Ammon's horn (tissue), 1 donor: ENCODE results near the gene MYO18B.
A peak's percentile ranks its signal among the peaks of the same experiment; 100 is the strongest.

Experiments
- DNase-seq: peaks from one replicate; pipeline ENCODE4 v3.0.0-alpha.2; 2016; ENCODE audit warnings: low spot score

Gene MYO18B

DNA sequence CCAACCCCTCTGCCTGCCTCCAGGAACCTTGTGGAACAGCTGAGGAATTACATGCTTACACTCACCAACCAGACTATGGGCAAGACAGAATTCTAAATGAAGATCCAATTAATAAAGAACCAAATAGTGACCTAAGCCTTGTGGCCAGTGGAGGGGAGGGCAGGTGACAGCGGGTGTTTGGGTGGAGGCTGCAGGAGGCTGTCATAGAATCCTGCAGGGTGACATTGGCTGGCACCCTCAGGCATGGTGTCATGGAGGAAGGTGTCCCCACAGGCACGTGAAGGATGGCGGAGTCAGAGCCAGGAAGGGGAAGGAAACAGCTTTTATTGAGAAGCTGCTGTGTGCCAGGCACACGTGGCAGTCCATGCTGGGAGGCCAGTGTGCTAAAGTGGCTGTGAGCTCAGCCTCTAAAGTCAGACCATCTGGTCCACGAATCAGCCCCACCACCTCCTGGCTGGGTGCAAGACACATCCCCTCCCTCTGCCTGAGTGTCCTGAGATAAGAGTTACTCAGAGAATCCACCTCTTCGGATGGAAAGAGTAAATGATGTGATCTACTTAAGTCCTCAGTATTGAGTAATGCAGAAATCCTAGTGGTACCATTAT lies 8.7 kb downstream of the MYO18B start:
- no peak for DNase-seq

DNA sequence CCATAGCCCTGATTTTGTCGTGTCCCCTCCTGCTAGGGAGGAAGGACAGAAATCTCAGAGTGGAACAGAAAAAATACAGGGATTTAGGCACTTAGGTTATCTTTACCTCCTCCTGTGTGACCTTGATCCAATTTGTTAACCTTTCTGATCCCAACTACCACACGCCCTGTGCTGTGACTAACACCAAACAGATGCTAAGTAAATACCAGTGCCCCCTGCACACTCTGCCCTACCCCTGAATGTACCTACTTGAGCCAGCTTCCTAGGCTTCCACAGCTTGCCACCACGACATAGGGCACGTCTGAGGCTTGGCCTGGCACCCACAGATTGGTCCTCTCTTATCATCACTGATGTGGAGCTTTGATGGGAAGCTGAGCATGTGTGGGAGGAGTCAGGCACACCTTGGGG lies 9.2 kb downstream of the MYO18B start:
- DNase-seq = no peak

DNA sequence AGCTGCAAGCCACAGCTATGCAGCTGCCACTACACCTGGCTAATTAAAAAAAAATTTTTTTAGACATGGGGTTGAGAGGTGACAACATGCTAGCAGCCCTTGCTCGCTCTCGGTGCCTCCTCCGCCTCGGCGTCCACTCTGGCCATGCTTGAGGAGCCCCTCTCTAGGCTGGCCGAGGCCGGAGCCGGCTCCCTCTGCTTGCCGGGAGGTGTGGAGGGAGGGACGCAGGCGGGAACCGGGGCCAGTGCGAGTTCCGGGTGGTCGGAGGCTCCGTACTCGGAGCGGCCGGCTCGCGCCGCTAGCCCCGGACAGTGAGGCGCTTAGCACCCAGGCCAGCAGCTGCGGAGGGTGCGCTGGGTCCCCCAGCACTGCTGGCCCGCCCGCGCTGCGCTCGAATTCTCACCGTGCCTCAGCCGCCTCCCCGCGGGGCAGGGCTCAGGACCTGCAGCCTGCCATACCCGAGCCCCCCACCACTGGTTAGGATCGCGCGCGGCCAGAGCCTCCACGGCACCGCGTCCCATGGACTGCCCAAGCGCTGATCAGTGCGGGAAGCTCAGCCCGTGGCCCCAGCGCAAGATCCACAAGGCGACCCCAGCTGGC lies 10.7 kb downstream of the MYO18B start:
- no peak for DNase-seq

DNA sequence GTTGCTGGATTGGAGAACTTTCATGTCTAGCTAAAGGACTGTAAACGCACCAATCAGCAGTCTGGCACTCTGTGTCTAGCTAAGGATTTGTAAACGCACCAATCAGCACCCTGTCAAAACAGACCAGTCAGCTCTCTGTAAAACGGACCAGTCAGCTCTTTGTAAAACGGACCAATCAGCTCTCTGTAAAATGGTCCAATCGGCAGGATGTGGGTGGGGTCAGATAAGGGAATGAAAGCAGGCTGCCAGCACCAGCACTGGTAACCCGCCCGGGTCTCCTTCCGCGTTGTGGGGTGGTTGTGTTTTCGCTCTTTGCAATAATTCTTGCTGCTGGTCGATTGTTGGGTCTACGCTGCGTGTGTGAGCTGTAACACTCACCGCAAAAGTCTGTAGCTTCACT lies 11.3 kb downstream of the MYO18B start:
- DNase-seq = no peak

DNA sequence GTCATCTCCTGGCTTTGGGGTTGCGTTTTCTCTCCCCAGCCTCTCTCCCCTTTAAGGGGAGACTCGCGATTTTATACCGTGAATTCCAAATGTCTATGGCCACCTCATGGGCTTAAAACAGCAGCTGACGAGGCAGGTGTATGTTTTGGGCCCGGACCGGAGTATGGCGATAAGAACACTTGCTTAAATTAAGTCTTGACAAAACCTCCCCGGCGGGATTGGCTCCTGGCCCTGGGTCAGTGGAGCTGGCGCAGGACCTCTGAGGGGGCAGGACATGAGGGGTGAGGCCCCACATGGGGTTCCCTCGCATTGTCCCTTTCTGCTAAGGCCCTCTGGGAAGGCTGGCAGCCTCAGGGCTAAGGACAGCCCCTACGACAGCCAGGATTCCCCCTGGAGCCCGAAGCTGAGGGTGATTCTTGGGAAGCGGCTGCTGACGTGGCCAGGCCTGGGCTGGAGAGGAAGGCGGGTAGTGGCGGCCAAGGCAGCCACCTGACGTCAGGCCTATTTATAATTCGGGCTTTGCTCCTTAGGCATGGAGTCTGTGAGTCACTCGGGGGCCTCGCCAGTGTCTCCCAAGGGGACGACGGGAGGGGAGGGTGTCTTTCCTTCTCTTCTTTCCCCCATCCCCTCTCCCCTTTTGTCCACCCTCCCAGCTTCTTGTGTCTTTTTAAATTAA lies 12.7 kb downstream of the MYO18B start:
- no peak for DNase-seq

DNA sequence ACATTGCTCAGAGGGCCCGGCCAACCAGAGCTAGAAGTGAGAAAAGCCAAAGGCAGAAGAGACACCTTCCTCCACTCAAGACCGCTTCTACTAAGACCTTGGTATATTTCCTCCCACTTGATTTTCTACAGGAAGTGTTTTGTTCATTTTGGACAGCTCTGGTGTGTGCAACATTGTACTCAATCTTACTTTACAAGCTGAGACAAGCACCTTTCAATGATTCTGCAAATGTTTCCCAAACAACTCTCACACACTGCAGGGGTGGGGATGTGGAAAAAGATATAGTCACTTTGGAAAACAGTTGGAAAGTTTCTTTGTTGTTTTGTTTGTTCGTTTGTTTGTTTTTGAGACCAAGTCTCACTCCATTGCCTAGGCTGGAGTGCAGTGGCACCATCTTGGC lies 15.7 kb downstream of the MYO18B start:
- DNase-seq = no peak

DNA sequence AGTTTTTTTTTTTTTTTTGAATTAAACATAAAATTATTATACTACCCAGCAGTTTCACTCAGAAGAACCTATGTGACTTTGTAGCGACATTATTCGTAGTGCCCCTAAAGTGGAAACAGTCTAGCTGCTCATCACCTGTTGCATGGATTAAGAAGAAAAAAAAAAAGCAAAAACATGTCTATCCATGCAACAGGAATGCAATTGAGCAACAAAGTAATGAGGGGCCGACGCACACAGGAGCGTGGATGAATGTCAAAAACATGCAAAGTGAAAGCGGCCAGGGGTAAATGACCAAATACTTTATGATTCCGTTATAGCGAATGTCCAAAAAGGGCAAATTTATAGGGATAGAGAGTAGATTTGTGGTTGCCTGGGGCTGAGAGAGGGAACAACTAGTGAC lies 16.3 kb downstream of the MYO18B start:
- DNase-seq = no peak

DNA sequence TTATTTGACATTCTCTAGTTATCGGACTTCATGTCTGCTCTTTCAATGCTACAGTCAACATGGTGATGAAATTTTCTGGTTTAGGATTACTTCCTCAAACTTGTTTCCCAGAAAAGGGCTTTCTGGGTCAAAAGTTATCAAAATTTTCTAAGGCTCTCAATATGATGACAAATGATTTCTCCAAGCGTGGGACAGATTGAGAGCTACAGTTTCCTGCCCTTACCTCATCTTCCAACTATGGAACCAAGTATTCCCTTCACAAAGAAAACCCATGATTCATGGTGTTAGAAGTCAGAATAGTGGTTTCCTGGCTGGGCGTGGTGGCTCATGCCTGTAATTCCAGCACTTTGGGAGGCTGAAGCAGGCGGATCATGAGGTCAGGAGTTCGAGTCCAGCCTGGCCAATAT lies 17.8 kb downstream of the MYO18B start:
- DNase-seq = no peak

DNA sequence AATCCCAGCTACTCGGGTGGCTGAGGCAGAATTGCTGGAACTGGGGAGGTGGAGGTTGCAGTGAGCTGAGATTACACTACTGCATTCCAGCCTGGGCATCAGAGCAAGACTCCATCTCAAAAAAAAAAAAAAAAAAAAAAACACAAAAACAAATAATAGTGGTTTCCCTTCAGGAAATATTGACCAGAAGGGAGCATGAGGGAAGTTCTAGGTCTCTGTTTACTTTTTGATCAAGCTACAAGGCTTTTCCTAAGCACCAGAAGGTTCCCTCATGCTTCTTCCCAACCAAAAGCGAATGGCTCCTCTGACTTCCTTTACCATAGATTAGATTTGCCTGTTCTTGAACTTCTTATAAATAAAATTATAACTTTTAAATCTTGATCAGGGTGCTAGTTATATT lies 18.3 kb downstream of the MYO18B start:
- DNase-seq = no peak

DNA sequence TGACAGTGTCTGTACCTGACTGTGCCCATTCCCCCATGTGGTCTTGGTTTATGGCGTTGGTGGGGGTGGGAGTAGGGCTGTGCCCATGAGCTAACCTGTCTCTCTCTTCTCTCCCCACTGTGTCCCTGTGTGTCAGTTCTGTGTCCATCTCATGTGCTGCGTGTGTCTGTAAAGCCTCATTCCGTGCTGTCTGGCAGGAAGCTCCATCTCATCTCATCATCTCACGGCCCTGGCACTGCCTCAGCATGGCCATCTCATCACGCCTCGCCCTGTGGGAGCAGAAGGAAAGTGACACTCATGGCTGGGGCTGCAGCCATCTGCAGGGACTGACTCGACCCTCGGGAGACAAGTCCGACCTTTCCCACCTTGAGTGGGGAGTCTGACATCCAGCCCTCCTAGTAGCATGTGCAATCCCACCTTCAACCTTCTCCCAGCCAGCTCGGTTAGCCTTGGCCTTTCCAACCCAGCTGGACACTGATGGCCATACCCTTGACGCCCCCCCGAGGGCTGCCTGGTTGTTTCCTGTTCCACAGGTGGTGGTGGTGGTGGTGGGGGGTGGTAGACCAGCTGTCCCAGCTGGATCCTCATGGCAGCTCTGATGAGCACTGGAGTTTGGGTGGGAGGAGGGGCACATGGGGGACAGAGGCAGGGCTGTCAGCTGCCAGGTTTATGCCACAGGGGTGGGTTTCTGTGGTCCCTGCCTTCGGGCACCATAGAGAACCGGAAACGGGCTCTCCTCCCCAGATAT lies 19.0 kb downstream of the MYO18B start:
- DNase-seq = no peak

DNA sequence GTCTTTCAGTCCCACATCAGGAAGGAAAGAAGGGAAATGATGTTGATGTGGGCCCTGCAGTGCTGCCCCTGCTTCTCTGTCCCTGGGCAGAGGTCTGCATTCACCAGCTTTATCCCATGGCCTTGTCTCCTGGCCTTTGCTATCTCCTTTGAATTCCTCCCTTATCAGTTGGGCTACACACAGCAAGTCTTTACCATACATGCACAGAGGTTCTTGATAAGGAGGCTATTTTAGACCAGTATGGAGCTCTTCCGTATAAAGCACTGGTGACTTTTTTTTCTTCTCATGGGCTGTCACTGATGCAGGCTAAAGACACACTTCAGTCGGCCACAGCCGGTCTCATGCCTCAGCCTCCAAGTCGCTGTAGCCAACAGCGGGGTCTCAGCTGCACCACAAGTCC lies 20.2 kb downstream of the MYO18B start:
- DNase-seq = no peak

DNA sequence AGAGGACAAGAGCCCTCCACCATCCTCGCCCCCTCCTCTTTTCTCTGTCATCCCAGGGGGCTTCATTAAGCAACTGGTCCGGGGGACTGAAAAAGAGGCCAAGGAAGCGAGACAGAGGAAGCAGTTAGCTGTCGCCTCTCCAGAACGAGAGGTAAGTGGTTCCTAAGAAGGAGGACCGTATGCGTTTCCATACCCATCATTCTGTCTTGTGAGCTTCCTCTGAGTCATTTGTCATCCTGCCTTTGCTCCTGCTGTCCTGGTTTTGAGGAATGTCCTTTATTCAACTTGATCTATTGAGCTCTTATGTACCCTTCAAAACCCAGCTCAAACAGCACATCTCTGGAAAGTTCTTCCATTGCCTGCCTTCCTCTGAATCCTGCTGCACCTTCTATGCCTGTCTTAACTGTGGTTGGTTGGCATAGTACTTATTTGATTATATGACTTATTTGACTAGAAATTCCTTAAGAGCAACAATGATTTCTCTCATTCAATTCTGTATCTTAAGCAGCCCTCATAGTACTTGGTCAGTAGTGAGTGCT lies 21.3 kb downstream of the MYO18B start:
- DNase-seq = no peak

DNA sequence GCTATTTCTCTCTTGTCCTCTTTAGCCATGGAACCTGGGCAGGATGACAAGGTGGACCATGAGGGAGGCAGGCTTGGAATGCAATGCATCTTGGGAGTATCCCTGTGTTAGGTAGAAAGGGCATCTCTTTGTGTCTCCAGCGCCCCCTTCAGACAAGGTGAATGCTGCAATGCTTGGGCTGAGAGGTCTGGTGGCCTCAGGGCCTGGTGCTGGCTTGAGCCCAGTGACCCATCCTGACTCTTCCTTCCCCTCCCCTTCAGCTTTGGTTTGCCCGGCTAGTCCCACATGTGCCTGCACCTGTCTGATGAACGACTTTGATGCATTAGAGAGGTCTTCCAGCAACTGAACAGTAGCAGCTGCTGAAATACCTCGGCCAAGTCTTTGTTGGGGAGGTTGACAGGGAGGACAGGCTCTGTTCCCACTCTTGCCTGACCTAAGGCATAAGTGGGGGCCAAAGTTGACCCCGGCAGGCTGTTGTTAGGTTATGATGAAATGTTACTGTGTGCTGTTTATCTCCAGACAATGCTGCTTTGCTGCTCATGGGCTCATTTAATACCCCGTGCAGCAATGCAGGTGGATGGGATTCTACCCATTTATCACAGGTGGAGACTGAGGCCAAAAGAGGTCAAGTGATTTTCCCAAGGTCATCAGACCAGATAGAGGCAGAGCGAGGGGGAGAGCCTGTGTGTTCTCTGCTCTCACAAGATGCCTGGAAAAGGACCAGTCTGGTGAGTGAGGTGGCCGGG lies 22.5 kb downstream of the MYO18B start:
- no peak for DNase-seq

DNA sequence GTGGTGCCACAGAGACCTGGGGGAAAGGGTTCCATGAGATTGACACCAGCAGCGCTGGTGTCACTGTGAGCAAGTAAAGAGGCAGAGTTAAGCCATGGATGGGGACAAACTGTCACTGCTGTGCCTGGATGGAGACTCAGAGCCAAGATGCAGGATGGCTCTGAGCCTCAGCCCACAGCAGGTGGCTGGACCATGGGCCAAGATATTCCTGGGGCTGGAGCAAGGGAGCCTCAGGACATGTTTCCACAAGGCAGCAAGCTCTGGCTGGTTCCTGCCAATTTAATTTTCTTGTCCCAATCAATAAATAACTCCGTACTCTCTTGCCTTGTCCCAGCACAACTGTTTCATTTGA lies 23.0 kb downstream of the MYO18B start:
- no peak for DNase-seq

DNA sequence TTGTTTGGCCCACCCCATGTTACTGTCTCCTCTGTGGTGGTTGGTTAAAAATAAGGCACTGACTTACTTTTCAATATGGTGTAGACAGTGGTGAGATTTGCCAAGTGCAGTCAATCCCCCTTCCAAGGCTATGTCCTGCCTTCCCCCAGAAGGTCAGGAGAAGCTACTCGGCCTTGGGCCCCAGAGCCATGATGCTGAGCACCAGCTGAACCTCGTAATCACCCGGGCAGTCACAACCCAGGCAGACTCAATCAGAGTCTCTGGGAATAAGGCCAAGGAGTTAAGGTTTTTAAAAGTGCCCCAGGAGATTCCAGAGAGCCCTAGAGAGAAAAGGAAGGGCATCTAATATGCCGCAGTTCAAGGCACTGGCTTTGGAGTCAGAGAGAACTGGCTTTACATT lies 23.8 kb downstream of the MYO18B start:
- DNase-seq = no peak

DNA sequence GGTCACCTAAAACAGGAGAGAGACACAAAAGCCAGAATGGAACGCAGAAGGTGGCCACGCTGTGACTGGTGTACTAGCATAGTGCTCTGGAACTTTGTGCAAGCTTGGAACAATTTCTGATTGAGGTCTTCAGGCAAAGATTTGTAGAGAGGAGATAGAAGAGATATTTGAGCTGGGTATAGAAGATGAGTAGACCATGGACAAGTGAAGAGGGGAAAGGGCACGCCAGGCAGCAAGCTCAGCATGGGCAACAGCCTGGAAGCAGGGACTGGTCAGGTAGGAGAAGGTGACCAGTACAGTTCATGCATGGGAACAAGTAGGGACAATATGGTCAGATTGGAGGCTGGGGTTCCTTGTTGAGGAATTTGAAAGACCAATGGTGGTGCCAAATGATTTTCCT lies 24.4 kb downstream of the MYO18B start:
- no peak for DNase-seq

DNA sequence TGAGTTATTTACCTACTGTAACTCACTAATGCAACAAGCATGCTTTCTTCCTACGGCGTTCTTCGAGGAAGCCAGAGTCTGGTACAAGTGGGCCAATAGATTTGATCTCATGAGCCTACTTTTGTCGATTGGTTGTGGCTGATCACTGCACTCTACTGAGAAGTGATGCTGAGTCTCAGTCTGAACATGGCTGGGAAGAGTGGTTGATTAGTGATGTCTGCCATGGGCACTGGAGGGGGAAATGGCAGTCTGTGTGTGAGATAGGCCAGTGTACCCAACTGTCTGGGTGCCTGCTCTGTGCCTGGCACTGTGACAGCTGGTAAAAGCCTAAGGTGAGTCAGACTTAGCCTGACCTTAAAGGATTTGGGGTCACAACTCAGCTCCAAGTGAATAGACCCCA lies 28.3 kb downstream of the MYO18B start:
- no peak for DNase-seq

DNA sequence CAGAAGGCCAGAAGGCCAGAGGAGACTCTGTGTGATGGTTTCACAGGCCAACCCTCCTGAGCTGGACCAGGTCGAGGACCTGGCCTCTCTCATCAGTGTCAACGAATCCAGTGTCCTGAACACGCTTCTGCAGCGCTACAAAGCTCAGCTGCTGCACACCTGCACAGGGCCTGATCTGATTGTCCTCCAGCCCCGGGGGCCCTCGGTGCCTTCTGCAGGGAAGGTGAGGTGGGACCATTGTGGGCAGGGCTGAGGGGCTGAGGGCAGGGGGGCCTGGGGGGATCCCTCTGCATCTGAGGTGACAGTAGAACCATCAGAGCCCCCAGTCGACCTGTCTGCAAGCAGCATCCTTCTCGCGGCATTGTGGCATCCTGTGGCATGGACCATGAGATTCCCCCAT lies 30.3 kb downstream of the MYO18B start:
- DNase-seq = no peak

DNA sequence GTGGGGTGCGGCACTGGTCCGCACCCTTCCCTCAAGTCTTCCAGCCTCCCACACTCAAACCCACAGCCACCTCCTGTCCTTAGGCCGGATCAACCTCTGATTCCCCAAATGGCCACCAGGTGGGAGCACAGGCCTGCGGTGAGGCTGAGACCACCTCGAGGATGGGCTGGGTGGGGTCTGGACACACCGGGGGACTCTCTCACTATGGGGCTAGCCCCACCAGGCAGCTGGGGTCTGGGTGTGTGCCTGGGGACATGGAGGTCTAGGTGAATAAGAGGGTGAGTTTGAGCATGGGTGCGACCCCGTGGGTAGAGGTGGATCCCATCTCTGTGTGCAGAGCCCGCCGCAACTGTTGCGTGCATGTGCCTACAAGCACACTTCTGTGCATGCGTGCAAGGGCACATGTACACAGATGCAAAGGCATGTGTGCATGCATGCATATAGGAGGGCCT lies 32.6 kb downstream of the MYO18B start:
- DNase-seq = peak; percentile 20

DNA sequence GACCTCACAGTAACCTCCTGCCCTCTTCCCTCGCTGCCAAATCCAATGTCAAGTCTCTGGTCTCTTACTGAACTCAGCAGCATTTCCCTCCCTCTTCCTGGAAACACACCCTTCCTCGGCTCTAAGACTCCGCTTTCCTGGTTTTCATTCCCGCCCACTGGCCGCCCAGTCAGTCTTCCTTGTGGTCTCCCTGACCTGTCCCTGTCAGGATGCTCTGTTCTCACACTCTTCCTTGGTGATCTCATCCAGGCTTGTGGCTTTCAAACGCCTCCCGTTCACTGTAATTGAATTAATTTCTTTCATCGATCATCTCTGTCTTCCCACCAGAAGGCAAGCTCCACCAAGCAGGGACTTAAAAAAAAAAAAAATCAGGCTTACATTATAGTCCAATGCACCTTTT lies 33.5 kb downstream of the MYO18B start:
- DNase-seq = no peak

DNA sequence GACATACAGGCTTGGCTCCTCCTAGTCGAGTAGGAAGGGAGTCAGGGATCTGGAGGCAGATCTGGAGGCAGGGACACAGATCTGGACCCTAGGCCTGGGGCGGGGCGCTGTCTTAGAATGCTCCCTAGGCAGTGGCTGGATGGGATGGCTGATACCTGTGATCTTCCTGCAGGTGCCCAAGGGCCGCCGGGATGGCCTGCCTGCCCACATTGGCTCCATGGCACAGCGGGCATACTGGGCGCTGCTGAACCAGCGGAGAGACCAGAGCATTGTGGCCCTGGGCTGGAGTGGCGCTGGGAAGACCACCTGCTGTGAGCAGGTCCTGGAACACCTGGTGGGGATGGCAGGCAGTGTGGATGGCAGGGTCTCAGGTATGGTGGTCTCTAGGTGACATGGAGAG lies 35.4 kb downstream of the MYO18B start:
- no peak for DNase-seq

DNA sequence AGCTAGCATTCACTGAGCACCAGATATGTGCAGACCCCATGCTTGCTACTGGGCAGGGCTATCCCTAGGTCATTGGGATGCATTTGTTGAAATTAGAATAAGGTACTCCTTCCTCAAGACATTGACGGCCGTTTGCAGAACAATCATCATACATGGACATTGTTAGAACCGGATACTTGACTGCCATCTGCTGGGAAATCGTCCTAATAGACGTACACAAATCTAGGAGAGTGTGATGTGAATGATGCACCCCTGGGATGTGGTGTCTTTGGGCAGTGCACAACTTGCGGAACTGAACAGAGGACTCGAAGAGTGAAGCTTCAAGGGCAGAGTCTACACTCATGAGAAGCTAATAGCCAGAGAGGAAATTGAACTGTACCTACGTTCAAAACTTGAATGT lies 35.9 kb downstream of the MYO18B start:
- peak; percentile 62 for DNase-seq
